ENCODE measurements around the gene CERK.

CERK gene

GRCh38 chr22:46754110-46754799, 16.2 kb upstream of the CERK start:
- no peak for TF ChIP-seq POLR2A (IDR thresholded peaks at IDR 0.05; ENCODE audit: low read depth, low read length)
- TF ChIP-seq POLR2AphosphoS5 (IDR thresholded peaks at IDR 0.05; ENCODE audit: low read depth, low read length): no peak
- TF ChIP-seq TAF1 (IDR thresholded peaks at IDR 0.05; ENCODE audit: borderline replicate concordance, low read depth, low read length): no peak
- FAIRE-seq (no peak), DNase-seq (ENCODE audit: insufficient read length) (no peak)

DNA sequence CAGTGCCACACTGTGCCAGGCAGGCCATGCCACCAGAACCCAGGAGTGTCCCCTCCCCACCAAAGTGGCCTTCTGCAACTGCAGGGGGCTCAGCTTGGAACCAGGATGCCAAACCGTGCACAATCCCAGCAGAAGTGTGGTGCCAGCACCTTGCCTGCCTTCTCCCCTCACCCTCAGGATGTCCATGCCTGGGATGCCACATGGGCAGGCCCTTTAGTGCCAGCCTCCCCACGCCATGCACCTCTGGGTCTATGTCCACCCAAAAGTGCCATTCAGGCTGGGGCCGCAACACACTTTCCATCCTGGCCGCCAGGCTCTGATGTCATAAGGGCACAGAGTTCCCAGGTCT, 15.7 kb upstream of the CERK start:
- no peak for FAIRE-seq
- no peak for TF ChIP-seq POLR2AphosphoS5 (IDR thresholded peaks at IDR 0.05; ENCODE audit: low read depth, low read length)
- no peak for TF ChIP-seq TAF1 (IDR thresholded peaks at IDR 0.05; ENCODE audit: borderline replicate concordance, low read depth, low read length)
- no peak for DNase-seq (ENCODE audit: insufficient read length)

GRCh38 chr22:46753360-46753759, 15.3 kb upstream of the CERK start:
- DNase-seq (ENCODE audit: insufficient read length): no peak
- no peak for TF ChIP-seq POLR2A (IDR thresholded peaks at IDR 0.05; ENCODE audit: low read depth, low read length)
- TF ChIP-seq TAF1 (IDR thresholded peaks at IDR 0.05; ENCODE audit: borderline replicate concordance, low read depth, low read length): no peak
- no peak for TF ChIP-seq POLR2AphosphoS5 (IDR thresholded peaks at IDR 0.05; ENCODE audit: low read depth, low read length)
- FAIRE-seq: no peak

GRCh38 chr22:46752988-46753310, 14.9 kb upstream of the CERK start:
- TF ChIP-seq TAF1 (IDR thresholded peaks at IDR 0.05; ENCODE audit: borderline replicate concordance, low read depth, low read length) (no peak), POLR2A (IDR thresholded peaks at IDR 0.05; ENCODE audit: low read depth, low read length) (no peak), POLR2AphosphoS5 (IDR thresholded peaks at IDR 0.05; ENCODE audit: low read depth, low read length) (no peak)
- no peak for FAIRE-seq
- DNase-seq (ENCODE audit: insufficient read length): no peak

- FAIRE-seq (no peak), DNase-seq (ENCODE audit: insufficient read length) (no peak)
- TF ChIP-seq POLR2A (IDR thresholded peaks at IDR 0.05; ENCODE audit: low read depth, low read length) (no peak), POLR2AphosphoS5 (IDR thresholded peaks at IDR 0.05; ENCODE audit: low read depth, low read length) (no peak), TAF1 (IDR thresholded peaks at IDR 0.05; ENCODE audit: borderline replicate concordance, low read depth, low read length) (no peak)
Observed at GRCh38 chr22:46752286-46752987, 14.4 kb upstream of the CERK start.

DNA sequence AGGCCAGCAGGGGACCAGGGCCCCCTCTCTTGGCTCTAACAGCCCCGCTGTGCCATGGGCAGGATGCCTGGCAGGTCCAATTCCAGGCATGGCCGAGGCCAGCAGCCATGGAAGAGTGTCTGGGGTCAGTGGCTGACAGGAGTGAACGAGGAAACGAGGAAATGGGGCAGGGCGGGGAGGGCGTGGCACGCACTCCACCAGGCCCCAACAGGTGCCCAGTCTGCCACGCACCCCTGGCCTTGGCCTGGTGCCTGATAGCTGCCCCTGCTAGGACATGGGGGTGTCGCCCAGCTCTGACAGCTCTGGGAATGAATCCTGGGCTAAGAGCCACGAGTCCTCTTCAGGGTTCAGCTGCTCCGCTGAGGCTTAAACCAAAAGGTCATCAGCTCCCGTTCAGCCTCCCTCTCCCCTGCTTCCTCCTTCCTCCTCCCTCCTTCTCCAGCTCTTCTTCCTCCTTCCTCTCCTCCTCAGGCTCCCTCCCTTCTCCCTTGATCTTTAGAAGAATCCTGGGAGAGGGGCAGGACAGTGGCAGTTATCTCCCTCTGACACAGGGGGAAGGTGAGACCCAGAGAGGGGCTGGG, 12.9 kb upstream of the CERK start:
- DNase-seq (ENCODE audit: insufficient read length) (no peak), FAIRE-seq (no peak)
- no peak for TF ChIP-seq POLR2AphosphoS5 (IDR thresholded peaks at IDR 0.05; ENCODE audit: low read depth, low read length)

DNA sequence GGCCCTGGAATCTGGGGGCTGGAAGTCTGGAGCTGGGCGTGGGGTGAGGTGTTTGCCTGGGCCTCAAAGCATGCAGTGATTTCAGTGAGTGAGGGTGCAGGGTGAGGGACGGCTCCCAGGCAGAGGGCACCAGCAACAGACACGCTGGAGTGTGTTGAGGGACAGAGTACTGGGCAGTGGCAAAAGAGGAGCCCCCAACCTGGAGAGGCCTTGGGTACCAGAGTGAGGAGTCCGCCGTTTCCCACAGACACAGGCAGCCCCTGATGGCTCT, 12.4 kb upstream of the CERK start:
- FAIRE-seq: no peak
- no peak for DNase-seq (ENCODE audit: insufficient read length)
- TF ChIP-seq POLR2A (IDR thresholded peaks at IDR 0.05; ENCODE audit: low read depth, low read length) (no peak), POLR2AphosphoS5 (IDR thresholded peaks at IDR 0.05; ENCODE audit: low read depth, low read length) (no peak), TAF1 (IDR thresholded peaks at IDR 0.05; ENCODE audit: borderline replicate concordance, low read depth, low read length) (no peak)

GRCh38 chr22:46749682-46750529, 11.9 kb upstream of the CERK start:
- FAIRE-seq (peak; percentile 67), DNase-seq (ENCODE audit: insufficient read length) (no peak)
- TF ChIP-seq TAF1 (IDR thresholded peaks at IDR 0.05; ENCODE audit: borderline replicate concordance, low read depth, low read length): no peak
- no peak for TF ChIP-seq POLR2AphosphoS5 (IDR thresholded peaks at IDR 0.05; ENCODE audit: low read depth, low read length)
- TF ChIP-seq POLR2A (IDR thresholded peaks at IDR 0.05; ENCODE audit: low read depth, low read length): no peak

DNA sequence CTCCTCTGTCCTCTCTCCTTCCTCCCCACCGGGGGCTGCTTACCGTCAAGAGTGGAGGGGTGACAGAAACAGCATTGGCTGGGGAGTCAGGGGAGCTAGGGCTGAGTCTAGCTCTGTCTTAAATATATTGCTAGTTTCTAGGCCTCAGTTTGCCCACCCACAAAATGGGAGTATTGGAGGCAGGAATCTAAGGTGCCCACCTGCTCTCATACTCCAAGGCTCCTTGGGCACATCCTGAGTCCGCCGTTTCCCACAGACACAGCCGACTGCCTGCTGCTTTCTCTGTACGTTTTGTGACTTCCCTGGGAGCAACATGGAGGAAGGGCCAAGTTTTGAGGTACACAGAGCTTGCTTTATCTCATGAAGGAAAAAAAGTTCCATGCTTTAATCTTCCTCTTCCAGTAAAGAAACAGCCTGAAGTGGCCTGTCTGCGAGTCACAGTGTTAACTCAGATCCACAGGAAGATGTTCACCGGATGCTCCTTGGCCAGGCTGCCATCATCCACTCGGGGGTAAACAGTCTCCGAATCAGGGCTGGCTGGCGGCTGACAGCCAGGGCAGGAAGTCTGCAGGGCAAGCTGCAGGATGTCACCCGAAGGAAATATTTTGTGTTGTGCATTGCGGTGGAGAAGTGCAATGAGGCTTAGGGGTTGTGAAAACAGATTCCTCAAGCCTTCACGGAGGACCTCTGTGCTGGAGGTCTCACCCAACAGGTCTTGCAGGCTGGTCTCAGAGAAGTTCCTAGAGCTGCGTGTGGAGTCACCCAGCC, 11.0 kb upstream of the CERK start:
- no peak for DNase-seq (ENCODE audit: insufficient read length)
- TF ChIP-seq POLR2A (IDR thresholded peaks at IDR 0.05; ENCODE audit: low read depth, low read length): no peak
- TF ChIP-seq TAF1 (IDR thresholded peaks at IDR 0.05; ENCODE audit: borderline replicate concordance, low read depth, low read length): no peak
- TF ChIP-seq POLR2AphosphoS5 (IDR thresholded peaks at IDR 0.05; ENCODE audit: low read depth, low read length): no peak
- FAIRE-seq: no peak

DNA sequence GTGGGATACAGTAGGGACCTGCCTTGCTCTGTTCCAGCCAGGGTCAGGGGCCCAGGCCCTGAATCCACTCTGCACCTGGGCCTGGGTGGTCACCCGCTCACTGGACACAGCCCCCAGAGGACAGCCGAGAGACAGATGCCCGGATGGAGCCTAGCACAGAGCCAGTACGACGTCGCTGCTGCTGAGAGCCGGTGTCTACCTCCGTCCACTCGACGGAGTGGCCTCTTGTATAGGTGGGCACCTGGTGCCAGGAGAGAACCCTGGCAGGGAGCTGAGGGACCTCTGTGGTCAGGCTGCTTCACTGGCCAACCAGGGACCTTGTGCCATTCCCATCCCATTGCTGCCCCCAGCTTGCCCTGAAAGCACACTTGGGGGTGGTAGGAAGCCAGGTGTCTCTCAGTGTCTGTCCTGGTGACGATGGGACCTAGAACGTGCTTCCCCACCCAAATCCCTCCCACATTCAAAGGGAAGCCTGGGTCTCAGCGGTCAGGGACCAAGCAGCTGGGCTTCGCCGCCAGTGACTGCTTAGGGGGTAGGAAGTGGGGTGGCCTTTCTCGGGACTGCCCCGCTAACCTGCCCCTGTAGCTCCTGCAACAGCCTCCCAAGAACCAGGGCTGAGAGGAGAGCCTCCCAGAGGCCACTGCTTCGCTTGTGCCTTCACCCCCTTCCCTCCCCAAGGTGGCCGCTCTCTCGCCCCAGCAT, 10.3 kb upstream of the CERK start:
- FAIRE-seq: no peak
- TF ChIP-seq POLR2AphosphoS5 (IDR thresholded peaks at IDR 0.05; ENCODE audit: low read depth, low read length) (no peak), TAF1 (IDR thresholded peaks at IDR 0.05; ENCODE audit: borderline replicate concordance, low read depth, low read length) (no peak), POLR2A (IDR thresholded peaks at IDR 0.05; ENCODE audit: low read depth, low read length) (no peak)
- DNase-seq (ENCODE audit: insufficient read length): no peak

- no peak for TF ChIP-seq TAF1 (IDR thresholded peaks at IDR 0.05; ENCODE audit: borderline replicate concordance, low read depth, low read length)
- TF ChIP-seq POLR2A (IDR thresholded peaks at IDR 0.05; ENCODE audit: low read depth, low read length): no peak
- no peak for TF ChIP-seq POLR2AphosphoS5 (IDR thresholded peaks at IDR 0.05; ENCODE audit: low read depth, low read length)
- FAIRE-seq (no peak), DNase-seq (ENCODE audit: insufficient read length) (no peak)
Observed at GRCh38 chr22:46747646-46748045, 9.6 kb upstream of the CERK start.

All from GM12892 (cell line).